GM10248 (cell line): ENCODE data around the gene TSPAN5.

Source experiments
- CTCF ChIA-PET: fragments of 300-600 bp; sonication (Branson Sonifier 250); formaldehyde crosslinking; extraction: SDS; loops from one replicate; lab custom pipeline; 2021; ENCODE audit warnings: antibody characterized with exemption; lab: Yijun Ruan, JAX
- POLR2A ChIA-PET: fragments of 350-650 bp; sonication (Branson Sonifier 250); formaldehyde crosslinking; extraction: SDS; loops from one replicate; lab custom pipeline; 2020; ENCODE audit warnings: antibody characterized with exemption; lab: Yijun Ruan, JAX
- DNase-seq: peaks from one replicate; pipeline ENCODE4 v3.0.0; 2012; ENCODE audit errors: extremely low spot score
- CTCF ChIP-seq: IDR thresholded peaks from 2 replicates; pipeline ENCODE4 v1.5.1; 2012; ENCODE audit warnings: mild to moderate bottlenecking, low read depth; ENCODE audit errors: extremely low read depth, missing control alignments, control extremely low read depth

The TSPAN5 gene

DNA sequence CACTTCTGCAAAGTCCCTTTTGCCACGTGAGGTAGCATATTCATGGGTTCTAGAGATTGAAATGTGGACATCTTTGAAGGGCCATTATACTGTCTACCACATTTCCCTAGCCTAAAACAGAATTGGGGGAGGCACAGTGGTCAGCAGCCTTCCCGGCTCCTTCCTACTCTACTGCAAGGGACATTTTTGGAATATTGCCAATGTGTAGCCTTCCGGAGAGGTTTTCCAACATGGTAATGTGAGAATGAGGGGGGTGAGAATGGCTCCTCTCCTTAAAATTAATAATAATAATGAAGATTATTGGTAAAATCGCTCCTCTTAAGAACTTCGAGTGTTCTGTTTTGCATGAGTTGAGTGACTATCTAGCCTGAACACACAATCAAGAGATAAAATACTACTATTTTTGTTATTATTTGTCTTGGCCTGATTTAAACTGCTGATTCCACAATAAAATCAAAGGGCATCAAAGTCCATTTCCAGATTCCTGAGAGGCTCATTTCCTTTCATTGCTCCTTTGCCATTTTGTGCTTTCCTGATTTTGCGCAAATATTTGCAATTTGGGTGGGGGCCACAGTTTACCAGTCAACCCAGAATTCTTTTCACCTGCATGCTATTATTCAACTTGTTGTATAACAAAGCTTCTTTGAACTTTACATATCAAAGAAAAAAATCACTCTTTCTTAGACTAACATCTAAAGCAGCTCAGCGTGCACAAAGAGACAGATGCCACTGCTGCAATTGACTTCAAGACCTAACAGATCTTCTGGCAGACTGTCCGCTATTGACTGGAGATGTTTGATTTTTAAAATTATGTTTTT is 27.0 kb upstream of the TSPAN5 start:
- no peak for TF ChIP-seq CTCF
- POLR2A ChIA-PET: no interaction called here
- CTCF ChIA-PET: no interaction called here
- DNase-seq: no peak

DNA sequence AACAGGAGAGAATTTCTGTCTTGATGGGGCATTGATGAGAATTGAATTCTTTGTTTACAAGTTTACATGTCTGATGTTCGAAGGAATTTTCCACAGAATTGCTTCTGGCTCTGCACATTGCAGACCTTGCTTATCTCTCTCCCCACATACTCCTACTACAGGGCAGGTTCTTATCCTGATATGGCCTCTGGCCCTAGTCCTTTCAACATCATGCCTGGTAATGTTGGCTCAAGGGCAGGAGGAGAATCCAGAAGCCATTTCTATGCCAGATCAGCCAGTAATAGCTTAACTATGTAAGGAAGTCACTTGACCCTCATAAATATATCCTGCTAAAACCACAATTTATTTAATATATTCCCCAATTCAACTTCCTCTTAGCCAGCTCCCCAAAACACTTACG is 24.3 kb upstream of the TSPAN5 start:
- ChIA-PET CTCF (interaction anchor here (1.4 kb wide), 1 partner anchor 26 kb away, joined by 3 read pairs; no protein-coding TSS in a partner anchor), POLR2A (no interaction called here)
- no peak for DNase-seq
- TF ChIP-seq CTCF: no peak

GRCh38 chr4:98680806-98681205 is 22.4 kb upstream of the TSPAN5 start:
- CTCF ChIA-PET: no interaction called here
- no peak for TF ChIP-seq CTCF
- POLR2A ChIA-PET: no interaction called here
- DNase-seq: no peak

- no peak for TF ChIP-seq CTCF
- POLR2A ChIA-PET: no interaction called here
- CTCF ChIA-PET: interaction anchor here (0.9 kb wide), 1 partner anchor 9 kb away, joined by 3 read pairs; no protein-coding TSS in a partner anchor
- no peak for DNase-seq
Measured at GRCh38 chr4:98679738-98680137, 21.3 kb upstream of the TSPAN5 start.

GRCh38 chr4:98677799-98678198 is 19.4 kb upstream of the TSPAN5 start:
- TF ChIP-seq CTCF: no peak
- no peak for DNase-seq
- CTCF ChIA-PET: no interaction called here
- POLR2A ChIA-PET: no interaction called here

- CTCF ChIA-PET: no interaction called here
Measured at GRCh38 chr4:98674404-98675173, 16.2 kb upstream of the TSPAN5 start.

More at GRCh38 chr4:98674404-98675173, 16.2 kb upstream of the TSPAN5 start:
- POLR2A ChIA-PET: no interaction called here
- no peak for TF ChIP-seq CTCF
- DNase-seq: no peak
